HG03135 (cell line): ENCODE measurements around the gene ENTPD2.
"Not testable (repeated sequence)": the region's sequence is repeated elsewhere in the genome, so short reads cannot be mapped to it uniquely, and the experiment has no call there.

ENCODE experiments used
- ATAC-seq: cut with Tn5 transposase; IDR thresholded peaks from one replicate; pipeline ENCODE4 v1.9.1; 2021; ENCODE audit warnings: mild to moderate bottlenecking, moderate library complexity; ENCODE audit not compliant: unreplicated experiment

Gene ENTPD2

DNA sequence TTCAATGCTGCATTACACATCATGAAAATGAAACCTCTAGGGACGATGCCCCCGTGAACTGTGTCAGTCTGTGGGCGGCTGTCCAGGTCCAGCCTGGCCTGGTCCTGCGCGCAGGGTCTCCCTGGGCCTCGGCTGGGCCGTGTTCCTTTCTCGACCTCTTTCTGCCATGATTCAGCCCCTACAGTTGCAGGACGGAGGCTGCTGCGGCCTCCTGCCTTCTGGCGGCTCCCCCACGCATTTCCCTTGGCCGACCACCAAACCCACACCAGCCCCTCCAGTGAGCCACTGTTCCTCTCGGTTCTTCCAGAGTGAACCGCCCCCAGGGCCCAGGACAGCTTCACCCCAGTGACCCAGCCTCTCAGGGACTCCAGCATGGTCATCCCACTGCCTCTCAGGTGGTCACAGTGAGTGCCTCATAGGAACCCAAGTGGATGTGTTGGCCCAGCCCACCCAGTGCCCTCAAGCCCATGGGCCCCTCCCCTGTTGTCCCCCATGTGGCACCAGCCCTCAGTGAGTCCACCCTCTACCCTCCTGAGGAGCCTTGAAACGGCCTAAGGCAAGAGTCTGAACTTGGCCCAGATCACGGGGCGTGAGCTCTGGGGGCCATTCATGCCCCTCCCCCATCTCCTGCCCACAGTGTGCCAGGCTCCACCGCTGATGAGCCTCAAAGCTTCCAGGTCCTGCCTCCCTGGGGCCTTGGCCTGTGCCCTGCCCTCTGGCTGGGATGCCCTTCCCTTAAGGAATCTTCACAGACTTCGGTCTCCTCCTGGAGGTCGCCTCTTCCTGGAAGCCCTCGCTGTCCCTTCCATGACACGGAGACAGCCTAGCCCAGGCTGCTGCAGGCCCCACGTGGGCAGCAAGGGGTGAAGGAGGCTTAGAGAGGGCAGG lies 47.5 kb downstream of the ENTPD2 start:
- no peak for ATAC-seq

DNA sequence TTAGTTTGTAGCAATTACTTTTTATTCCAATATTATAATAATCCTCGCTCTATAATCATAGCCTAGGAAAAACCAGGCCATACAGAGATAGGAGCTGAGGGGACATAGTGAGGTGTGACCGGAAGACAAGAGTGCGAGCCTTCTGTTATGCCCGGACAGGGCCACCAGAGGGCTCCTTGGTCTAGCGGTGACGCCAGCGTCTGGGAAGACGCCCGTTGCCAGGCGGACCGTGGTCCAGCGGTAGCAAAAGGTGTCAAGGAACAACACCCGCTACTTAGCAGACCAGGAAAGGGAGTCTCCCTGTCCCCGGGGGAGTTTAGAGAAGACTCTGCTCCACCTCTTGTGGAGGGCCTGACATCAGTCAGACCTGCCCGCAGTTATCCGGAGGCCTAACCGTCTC lies 49.6 kb downstream of the ENTPD2 start:
- not testable (repeated sequence) for ATAC-seq

DNA sequence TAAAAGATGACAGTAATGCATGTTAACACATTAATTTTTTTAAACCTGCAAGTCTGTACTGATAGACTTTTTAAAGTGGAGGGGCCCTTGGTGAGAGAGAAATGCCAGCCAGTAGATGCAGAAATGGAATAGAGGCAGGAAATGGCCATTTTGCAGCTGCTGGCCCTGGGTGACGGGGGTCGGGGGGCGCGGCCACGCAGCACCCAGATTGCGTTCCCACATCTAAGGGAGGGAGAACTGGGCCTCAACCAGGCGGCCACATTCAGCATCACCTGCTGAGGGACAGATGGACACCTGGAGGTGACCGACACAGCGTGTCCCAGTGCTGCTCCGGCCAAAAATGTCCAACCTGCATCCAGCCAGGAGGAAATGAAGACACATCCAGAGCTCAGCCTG lies 51.2 kb downstream of the ENTPD2 start:
- no peak for ATAC-seq

DNA sequence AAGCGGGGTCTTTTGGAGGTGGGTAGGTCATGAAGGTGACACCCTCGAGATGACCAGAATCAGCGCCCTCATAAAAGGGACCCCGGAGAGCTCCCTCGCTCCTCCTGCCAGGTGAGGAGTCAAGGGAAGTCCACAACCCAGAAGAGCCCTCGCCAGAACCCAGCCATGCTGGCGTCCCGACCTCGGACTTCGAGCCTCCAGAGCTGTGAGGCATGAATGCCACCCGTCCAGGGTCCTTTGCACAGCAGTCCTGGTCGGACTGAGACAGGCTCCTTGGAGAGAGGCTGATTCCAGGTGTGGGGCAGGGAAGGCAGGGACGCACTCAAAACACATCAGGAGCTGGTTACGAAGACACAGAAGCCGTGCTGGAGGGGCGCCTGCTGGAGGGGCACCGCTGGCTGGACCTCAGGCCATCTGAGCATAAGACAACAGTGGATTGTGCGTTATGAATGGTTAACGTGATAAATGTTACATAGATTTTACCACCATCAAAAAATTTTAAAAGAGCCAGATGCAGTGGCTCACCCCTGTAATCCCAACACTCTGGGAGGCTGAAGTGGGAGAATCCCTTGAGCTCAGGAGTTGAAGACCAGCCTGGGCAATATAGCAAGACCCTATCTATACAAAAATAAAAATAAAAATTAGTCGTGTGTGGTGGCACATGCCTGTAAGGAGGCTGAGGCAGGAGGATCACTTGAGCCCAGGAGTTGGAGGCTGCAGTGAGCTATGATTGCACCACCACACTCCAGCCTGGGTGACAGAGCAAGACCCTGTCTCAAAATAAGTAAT lies 51.8 kb downstream of the ENTPD2 start:
- no peak for ATAC-seq

DNA sequence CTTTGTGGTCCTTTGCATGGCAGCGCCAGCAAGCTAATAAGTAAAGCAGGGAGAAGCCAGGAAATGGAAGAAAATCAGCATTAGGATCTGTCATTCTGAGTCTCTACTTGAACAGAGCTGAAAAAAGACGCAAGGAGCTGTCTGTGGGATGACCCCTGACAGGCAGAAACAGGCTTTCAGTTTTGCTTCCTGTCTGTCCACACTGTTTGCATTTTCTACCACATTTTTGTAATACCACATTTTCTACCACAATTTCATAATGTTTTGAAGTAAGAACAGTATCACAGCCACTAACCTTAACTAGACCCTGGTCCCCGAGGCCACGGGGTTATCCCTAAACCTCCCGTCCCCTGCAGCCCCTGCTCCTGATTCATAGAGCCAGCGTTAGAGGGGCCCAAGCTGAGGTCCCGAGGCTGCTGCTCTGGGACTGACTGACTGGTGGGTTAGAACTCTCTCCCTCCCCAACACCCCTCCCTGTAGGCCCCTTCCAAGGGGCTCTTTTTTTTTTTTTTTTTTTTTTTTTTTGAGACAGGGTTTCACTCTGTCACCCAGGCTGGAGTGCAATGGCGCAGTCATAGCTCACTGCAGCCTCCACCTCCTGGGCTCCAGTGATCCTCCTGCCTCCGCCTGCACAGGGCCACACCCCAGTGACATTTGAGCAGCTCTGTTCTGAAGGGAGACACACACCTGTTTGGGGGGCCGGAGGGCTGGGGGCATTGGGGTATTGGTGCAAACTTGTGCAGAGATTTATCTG lies 53.5 kb downstream of the ENTPD2 start:
- ATAC-seq: peak; percentile 74
